Mesenteric fat pad (tissue), 1 donor: Measurements from ENCODE around the gene FBLIM1. TPM values are rescaled to one million over a fixed set of nuclear protein-coding genes. Genes with fewer than 3 reads are reported as not detected.

Experiments used
- DNase-seq: peaks from one replicate; pipeline ENCODE4 v3.0.0-alpha.2; 2020; ENCODE audit warnings: low spot score
- total RNA-seq: library from RNA; stranded (reverse); fragmentation: NEBNext Ultra II Directional; extraction: Animal tissue kit (Norgen Biotek cat#: 25700); gene quantifications from one replicate; pipeline ENCODE4 v1.2.1, GENCODE V29; 2021
- donor health status: DM: yes; HTN: yes; CAD: no.

The FBLIM1 gene
- total RNA-seq, 1 donor from 2014 or later, result 34.5 TPM

GRCh38 chr1:15730936-15731335 is 27.7 kb upstream of the FBLIM1 start:
- DNase-seq, result no peak

- DNase-seq, result no peak
These were observed 26.6 kb upstream of the FBLIM1 start for GRCh38 chr1:15731735-15732685.

GRCh38 chr1:15732686-15733081 is 25.9 kb upstream of the FBLIM1 start:
- DNase-seq, result no peak

GRCh38 chr1:15733218-15733725 is 25.3 kb upstream of the FBLIM1 start:
- no peak for DNase-seq

GRCh38 chr1:15733726-15734226 is 24.8 kb upstream of the FBLIM1 start:
- DNase-seq, result no peak

GRCh38 chr1:15734296-15734695 is 24.3 kb upstream of the FBLIM1 start:
- DNase-seq, result no peak

- no peak for DNase-seq
These were observed 23.7 kb upstream of the FBLIM1 start for GRCh38 chr1:15734901-15735300.

GRCh38 chr1:15735304-15736037 is 23.1 kb upstream of the FBLIM1 start:
- DNase-seq, result no peak

- no peak for DNase-seq
These were observed 22.3 kb upstream of the FBLIM1 start, which contains the start of gene SLC25A34 for GRCh38 chr1:15736038-15736891. Gene SLC25A34, plus strand, starts transcription at chr1:15736258. Its CDS starts 228 bp downstream, at chr1:15736486.

GRCh38 chr1:15736892-15737261 is 21.7 kb upstream of the FBLIM1 start:
- no peak for DNase-seq

- no peak for DNase-seq
These were observed 21.0 kb upstream of the FBLIM1 start for GRCh38 chr1:15737324-15738319.

- no peak for DNase-seq
These were observed 20.0 kb upstream of the FBLIM1 start for GRCh38 chr1:15738416-15739113.

- DNase-seq, result no peak
These were observed 19.3 kb upstream of the FBLIM1 start for GRCh38 chr1:15739259-15739658.

- DNase-seq, result no peak
These were observed 18.9 kb upstream of the FBLIM1 start for GRCh38 chr1:15739745-15740144.

GRCh38 chr1:15740924-15741850 is 17.4 kb upstream of the FBLIM1 start:
- DNase-seq, result peak; percentile 93

GRCh38 chr1:15742339-15742801 is 16.2 kb upstream of the FBLIM1 start, which contains the start of gene TMEM82:
Gene TMEM82, plus strand, starts transcription at chr1:15742499. Its CDS starts 61 bp downstream, at chr1:15742560.
- no peak for DNase-seq

- no peak for DNase-seq
These were observed 14.4 kb upstream of the FBLIM1 start for GRCh38 chr1:15744122-15744679.
